ENCODE measurements around the gene TPR.

The TPR gene

DNA sequence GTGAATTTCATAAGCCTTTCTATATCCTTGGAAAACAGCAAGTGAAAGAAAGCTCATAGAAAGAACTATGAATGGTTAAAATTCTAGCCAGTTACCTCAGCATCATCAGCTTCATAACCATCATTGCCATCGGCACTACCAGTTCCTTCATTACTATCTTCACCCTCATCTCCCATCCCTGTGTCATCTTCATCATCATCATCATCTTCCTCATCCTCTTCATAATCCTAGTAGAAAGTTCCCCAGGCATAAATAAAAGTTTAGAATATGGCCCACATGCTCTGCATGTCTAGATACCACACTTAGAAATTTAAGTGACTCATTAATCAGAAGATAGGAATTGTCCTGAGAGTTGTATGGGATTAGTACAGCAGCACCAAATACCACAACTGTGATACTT lies 49.0 kb downstream of the TPR start:
- DNase-seq, result no peak

GRCh38 chr1:186325239-186325638 lies 49.8 kb downstream of the TPR start:
- DNase-seq, result no peak

DNA sequence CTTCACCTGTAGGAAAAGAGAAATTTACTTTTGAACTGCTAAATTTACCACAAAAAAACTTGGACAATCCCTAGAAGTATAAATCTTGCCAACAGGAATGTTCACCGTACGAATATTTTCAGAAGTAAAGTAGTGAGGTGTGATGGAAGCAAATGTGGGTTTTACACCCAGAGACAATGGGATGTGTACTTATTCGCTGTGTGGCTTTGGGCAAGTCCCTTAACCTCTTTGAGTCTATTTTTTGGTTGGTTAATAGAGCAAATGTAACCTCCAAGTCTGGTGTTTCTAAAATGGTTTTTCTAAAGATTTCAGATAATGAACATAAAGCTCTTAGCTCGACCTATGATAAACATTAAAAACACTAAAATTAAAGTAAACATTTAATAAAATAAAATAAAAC lies 51.2 kb downstream of the TPR start:
- no peak for DNase-seq

- no peak for DNase-seq
Observed at GRCh38 chr1:186315570-186315969, 59.5 kb downstream of the TPR start.

DNA sequence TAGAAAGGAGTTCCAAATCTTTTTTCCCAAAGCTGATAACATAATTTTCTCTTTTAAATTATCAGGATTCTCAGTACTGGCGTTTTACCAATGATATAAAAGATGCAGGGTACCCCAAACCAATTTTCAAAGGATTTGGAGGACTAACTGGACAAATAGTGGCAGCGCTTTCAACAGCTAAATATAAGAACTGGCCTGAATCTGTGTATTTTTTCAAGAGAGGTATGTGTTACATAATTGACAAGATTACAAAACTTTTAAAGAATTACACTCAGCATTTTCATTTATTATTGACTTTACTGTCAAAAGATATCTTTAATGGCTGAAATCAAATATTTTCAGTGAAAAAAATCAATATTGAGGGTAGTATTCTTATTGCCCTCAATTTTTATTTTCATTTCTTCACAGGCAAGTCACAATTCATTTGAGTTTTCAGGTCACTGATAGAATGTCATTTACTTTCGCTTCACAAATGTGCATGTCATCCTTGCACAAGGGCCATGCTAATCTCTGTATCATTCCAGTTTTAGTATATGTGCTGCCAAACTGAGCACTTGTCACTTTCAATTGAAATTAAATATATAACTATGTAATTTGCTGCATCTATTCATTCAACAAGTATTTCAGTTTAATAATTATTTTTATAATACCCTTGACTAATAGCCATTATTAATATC lies 63.5 kb downstream of the TPR start:
- DNase-seq, result no peak

GRCh38 chr1:186310307-186310706 lies 64.7 kb downstream of the TPR start:
- no peak for DNase-seq

DNA sequence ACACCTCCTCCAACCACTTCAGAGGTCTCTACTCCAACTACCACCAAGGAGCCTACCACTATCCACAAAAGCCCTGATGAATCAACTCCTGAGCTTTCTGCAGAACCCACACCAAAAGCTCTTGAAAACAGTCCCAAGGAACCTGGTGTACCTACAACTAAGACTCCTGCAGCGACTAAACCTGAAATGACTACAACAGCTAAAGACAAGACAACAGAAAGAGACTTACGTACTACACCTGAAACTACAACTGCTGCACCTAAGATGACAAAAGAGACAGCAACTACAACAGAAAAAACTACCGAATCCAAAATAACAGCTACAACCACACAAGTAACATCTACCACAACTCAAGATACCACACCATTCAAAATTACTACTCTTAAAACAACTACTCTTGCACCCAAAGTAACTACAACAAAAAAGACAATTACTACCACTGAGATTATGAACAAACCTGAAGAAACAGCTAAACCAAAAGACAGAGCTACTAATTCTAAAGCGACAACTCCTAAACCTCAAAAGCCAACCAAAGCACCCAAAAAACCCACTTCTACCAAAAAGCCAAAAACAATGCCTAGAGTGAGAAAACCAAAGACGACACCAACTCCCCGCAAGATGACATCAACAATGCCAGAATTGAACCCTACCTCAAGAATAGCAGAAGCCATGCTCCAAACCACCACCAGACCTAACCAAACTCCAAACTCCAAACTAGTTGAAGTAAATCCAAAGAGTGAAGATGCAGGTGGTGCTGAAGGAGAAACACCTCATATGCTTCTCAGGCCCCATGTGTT lies 66.6 kb downstream of the TPR start:
- DNase-seq, result no peak

DNA sequence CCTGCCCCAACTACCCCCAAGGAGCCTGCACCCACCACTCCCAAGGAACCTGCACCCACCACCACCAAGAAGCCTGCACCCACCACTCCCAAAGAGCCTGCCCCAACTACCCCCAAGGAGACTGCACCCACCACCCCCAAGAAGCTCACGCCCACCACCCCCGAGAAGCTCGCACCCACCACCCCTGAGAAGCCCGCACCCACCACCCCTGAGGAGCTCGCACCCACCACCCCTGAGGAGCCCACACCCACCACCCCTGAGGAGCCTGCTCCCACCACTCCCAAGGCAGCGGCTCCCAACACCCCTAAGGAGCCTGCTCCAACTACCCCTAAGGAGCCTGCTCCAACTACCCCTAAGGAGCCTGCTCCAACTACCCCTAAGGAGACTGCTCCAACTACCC lies 67.6 kb downstream of the TPR start:
- no peak for DNase-seq

GRCh38 chr1:186306533-186306932 lies 68.5 kb downstream of the TPR start:
- DNase-seq, result no peak

DNA sequence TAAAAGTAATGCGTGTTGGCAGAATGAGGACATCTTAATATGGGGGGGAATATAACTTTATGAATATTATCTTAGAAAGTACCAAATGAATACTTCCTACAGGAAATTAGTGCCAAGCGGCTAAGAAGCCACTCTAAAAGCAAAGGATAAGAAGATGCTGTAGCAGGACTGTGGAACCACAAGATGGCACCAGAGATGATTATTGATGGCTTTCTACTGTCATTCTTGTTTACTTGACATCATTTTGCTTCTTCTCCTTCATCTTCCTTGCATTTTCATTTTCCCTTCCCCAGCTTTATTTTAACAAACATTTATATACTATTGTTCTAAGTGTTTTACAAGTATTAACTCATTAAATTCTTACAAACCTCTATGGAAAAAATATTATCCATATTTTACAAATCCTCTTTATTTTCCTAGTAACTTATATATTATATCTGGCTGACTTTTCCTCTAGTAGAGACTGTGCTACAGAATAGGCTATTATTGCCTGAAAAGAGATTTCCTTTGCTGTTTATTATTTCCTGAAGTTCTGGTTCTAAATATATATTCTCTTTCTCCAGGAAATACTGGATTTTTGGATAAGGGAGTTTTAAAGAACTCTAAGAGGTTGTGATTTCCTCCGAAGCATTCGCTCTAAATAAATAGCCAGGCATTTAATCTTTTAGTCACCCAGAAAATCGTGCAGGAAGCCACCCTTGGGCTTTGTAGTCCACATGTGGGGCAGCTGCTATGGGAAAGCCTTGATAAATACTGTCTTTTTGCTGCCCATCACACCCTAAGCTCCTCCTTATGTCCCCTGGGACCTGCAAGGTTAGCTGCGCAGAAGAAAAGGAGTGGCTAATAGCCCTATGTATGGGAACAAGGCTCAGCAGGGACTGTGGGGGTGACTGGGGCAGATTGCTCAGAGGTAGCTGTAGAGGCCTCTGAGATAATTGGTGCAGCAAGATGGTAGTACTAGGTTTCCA lies 69.8 kb downstream of the TPR start:
- DNase-seq, result no peak

DNA sequence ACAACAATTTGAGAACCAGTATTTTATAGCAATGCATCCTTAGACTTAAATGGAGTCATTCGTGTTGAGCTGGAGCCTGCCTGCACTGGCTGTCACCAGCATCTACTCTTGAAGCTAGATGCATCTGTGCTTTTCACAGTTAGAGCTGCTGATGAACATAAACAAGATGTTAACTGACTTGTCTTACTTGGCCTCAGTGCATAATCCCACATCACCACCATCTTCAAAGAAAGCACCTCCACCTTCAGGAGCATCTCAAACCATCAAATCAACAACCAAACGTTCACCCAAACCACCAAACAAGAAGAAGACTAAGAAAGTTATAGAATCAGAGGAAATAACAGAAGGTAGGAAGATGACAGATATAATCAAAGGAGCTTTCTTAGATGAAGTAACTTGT lies 71.1 kb downstream of the TPR start:
- DNase-seq, result no peak

- DNase-seq, result no peak
Observed at GRCh38 chr1:186302381-186302920, 72.6 kb downstream of the TPR start.

- DNase-seq, result no peak
Observed at GRCh38 chr1:186301448-186301847, 73.6 kb downstream of the TPR start.

- no peak for DNase-seq
Observed at GRCh38 chr1:186300056-186300455, 75.0 kb downstream of the TPR start.

DNA sequence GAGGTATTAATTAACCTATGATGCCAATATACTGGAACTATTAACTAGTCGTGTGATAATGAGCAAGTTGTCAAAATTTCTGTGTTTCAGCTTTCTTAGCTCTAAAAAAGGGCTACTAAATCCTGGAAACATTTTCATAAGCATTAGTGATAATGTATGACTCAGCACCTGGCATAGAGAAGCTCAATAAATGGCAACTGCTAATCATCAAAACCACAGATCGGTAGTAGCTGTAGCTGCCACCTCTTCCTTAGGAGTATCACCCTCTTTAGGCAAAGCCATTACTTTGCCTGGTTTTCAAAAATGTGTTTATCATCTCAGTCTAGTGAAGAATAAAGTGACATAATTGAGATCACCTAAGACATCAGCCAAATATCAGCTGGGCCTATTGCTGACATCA lies 75.5 kb downstream of the TPR start:
- DNase-seq, result no peak

DNA sequence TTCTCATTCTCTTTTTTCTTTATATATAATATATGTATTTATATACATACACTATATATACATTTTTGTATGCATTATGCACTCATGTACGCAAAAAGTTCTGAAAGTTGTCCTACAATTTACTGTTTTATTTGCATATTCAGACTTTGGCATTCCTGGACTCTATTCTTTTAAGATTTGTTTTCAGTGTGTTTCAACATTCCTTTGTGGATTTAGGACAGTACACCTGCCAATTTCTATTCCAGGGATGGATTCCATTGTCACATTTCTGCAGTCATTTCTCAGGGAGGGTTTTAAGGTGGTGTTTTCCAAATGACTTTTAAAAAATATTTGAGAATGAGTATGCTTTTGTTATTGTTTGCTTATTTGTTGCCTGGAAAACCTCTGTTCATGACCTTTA lies 76.2 kb downstream of the TPR start:
- no peak for DNase-seq

- no peak for DNase-seq
Observed at GRCh38 chr1:186297439-186298045, 77.5 kb downstream of the TPR start.

- DNase-seq, result no peak
Observed at GRCh38 chr1:186295980-186296379, 79.1 kb downstream of the TPR start, which contains the start of gene PRG4. TSS of gene PRG4 (plus strand) at chr1:186296279.

- DNase-seq, result no peak
Observed at GRCh38 chr1:186292875-186293274, 82.2 kb downstream of the TPR start.

- DNase-seq, result no peak
Observed at GRCh38 chr1:186291271-186291670, 83.8 kb downstream of the TPR start.

DNA sequence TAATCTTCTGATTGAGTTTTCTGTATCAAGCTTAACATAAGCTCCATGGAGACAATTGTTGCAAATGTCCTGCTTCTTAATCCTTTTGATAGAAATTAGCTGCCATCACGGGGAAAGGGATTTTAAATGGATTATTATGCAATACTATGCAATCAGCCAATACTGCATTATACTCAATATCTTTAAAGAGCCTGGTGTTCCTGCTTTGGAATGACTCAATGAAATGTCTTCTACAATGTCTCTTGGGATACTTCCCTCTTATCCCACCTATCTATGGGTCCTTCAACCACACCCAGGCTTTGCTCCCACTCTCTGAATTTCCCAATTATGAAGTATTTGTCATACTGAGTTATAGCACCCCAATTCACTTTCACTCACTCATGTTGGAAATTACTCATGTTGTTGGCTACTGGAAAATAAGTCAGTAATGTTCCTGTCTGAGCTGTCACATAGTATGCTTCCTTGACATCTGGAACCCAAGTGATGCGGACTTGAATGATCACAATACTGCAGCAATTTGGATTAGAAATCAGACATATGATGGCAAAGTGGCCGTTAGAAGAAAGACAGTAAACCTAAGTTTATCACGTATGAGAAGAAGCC lies 85.0 kb downstream of the TPR start:
- no peak for DNase-seq

GRCh38 chr1:186286615-186287315 lies 88.3 kb downstream of the TPR start:
- no peak for DNase-seq
